NCI-H2227 (cell line): Measurements from ENCODE around the gene SIX5.
"Not testable (repeated sequence)": the region's sequence is repeated elsewhere in the genome, so short reads cannot be mapped to it uniquely, and the experiment has no call there.

ENCODE experiments used
- DNase-seq: peaks from one replicate; lab custom pipeline; 2025; ENCODE audit not compliant: unreplicated experiment; lab: John Stamatoyannopoulos, UW

Gene SIX5

DNA sequence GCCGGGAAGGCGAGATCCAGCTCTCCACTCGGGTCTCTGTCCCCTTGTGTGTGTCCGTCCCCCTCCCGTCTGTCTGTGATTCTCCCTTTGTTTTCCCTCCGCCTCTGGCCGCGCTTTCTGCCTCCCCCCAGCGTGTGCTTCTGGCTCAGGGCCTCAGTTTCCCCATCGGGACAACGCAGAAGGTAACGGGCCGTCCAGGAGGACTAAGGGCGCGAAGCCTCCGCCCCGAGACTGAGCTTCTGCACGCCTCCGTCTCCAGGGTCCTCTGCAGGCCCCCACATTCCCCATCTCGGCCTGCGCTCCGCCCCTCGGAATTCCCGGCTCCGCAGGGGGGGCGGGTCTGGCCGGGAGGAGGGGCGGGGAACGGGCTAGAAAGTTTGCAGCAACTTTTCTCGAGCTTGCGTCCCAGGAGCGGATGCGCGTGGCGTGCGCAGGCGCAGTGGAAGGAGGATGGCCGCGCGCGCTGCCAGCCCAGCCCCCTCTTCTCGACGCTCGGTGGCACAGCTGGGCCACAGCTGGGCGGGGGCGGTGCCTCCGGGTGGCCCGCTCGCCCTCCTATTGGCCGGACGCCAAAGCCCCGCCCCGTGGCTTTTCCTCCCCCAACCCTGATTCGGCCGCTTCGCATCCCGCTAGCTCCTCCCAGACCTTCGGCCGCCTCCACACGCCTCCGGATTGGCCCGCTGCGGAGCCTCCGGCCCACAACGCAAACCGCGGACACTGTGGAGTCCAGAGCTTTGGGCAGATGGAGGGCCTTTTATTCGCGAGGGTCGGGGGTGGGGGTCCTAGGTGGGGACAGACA lies at the start of gene SIX5:
TSS of gene SIX5 (minus strand) at position 269 of the 799 bp plus-strand sequence. CDS start 408 bp downstream, outside the sequence.
- DNase-seq: peak; percentile 96

GRCh38 chr19:45817725-45818301 lies 48.8 kb upstream of the SIX5 start:
- DNase-seq: no peak

- peak; percentile 89 for DNase-seq
These were observed 48.1 kb upstream of the SIX5 start for GRCh38 chr19:45817010-45817724.

- DNase-seq: no peak
These were observed 47.4 kb upstream of the SIX5 start for GRCh38 chr19:45816236-45817009.

DNA sequence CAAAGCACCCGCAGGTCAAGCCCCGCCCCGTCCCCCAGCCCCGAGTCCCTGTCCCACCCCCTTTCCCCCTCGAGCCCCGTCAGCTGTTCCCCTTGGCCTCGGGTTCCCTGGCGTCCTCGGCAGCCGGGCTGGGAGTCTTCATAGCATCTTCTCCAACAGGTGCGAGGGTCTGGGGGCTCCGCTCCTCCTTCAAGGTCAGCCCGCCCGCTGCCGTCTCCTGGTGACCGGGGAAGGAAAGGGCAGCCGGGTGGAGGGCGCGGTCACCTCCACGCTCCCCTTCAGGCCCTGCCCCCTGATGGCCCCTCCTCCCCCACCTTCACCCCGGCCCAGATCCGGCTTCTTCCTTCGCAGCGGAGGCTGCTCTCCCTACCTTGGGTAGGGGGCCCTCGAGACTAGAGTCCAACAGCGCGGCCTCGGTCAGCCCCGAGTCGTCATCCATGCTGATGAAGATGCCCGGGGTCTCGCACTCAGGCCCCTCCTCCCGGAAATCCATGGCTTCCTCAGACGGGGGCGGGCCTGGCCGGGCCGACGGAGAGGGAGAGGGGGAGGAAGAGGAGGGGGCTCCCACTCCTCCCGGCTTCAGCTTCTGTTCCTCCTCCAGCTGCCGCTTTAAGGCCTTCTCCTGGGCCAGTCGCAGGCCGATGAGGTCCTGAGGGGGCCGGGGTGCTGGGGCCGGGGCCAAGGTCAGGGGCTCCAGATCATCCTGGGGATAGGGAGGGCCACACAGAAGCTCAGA lies 46.6 kb upstream of the SIX5 start:
- DNase-seq: no peak

GRCh38 chr19:45814851-45815480 lies 45.9 kb upstream of the SIX5 start, which contains the start of gene RSPH6A:
Gene RSPH6A, minus strand, starts transcription at chr19:45815308. Its CDS starts 132 bp downstream, at chr19:45815176.
- DNase-seq: no peak

DNA sequence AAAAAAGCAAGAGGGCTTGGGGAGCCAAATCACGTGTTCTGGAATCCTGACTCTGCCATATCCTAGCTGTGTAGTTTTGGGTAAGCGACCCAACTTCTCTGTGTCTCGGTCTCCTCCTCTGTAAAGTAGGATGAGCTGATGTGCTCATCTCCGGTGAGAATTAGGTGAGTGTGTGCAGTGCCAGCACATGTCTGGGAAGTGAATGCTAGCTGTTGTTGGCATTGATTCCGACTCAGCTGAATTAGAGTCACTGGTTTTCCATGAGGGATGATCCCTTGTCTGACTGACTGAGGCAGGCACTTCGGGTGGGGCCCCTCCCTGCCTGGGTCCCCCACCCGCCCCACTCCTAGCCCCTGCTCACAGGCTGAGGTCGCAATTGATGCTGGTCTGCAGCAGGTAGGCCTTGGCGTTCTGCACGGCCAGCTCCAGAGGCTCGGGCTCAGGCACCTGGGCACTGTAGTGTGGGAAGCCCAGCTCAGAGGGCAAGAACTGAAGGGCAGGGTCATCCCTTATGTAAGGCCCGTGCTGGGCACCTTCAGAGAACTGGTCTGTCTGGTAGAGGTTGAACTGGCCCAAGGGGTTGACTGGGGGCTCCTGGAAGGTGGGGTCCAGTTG lies 45.2 kb upstream of the SIX5 start:
- no peak for DNase-seq

- no peak for DNase-seq
These were observed 43.2 kb upstream of the SIX5 start for GRCh38 chr19:45812297-45812696.

- DNase-seq: peak; percentile 15
These were observed 40.6 kb upstream of the SIX5 start for GRCh38 chr19:45809643-45810159.

DNA sequence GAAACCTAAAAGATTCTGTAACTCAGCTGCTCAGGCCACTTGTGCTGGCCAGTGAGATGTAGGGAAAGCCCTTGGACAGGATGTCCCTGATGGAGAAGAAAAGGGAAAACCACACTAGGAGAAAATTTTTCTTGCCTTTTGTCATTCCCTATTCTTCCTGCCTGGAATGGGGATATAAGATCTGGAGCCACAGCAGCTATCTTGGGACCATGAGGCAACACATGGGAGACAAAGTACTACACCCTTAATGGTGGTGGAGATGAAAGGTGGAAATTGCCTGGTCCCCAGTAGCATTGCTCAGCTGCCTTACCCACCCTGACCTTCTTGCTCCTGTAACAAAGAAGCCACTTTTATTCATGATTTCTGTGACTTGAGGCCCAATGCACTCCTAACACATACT lies 36.7 kb upstream of the SIX5 start:
- DNase-seq: no peak

DNA sequence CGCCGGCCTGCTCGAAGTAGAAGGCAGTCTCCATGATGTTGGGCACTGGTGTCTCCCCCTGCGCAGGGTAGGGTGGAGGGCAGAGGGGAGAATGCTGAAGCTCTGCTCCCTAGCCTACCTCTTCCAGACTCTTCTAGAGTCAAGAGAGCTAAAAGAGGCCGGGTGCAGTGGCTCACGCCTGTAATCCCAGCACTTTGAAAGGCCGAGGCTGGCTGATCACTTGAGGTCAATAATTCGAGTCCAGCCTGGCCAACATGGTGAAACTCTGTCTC lies 35.8 kb upstream of the SIX5 start:
- no peak for DNase-seq

- no peak for DNase-seq
These were observed 35.3 kb upstream of the SIX5 start for GRCh38 chr19:45804140-45804958.

GRCh38 chr19:45801603-45802175 lies 32.6 kb upstream of the SIX5 start:
- DNase-seq: no peak

- DNase-seq: no peak
These were observed 31.1 kb upstream of the SIX5 start for GRCh38 chr19:45800070-45800553.

DNA sequence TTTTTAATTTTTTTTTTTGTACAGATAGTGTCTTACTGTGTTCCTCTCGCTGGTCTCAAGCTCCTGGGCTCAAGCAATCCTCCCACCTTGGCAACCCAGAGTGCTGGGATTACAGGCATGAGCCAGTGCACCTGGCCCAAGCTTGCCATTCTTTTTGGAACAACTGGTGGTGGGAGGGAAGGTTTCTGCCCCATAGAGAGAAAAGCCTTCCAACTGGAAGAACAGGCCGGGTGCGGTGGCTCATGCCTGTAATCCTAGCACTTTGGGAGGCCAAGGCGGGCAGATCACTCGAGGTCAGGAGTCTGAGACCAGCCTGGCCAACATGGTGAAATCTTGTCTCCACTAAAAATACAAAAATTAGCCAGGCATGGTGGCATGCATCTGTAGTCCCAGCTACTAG lies 30.5 kb upstream of the SIX5 start:
- not testable (repeated sequence) for DNase-seq

DNA sequence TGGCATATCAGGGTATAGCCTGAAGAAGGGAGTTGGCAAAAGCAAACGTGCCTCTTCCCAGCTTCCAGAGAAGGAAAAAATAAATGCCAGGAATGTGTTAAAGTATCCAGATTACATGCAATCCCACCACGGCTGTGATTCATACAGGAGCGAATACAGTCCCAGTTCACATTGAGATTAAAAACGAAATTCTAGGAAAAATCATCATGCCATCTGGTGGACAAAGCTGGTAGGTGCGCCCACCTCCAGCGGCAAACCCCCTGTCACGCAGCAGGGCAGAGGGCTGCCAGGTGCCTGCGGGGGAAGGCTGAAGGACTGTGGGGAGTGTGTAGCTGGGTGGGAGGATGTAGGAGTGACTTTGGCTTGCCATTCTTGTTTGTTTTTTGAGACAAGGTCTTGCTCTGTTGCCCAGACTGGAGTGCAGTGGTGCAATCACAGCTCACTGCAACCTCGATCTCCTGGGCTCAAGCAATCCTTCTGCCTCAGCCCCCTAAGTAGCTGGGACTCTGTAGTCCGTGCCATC lies 30.0 kb upstream of the SIX5 start:
- peak; percentile 61 for DNase-seq

GRCh38 chr19:45794627-45795026 lies 25.6 kb upstream of the SIX5 start:
- no peak for DNase-seq

DNA sequence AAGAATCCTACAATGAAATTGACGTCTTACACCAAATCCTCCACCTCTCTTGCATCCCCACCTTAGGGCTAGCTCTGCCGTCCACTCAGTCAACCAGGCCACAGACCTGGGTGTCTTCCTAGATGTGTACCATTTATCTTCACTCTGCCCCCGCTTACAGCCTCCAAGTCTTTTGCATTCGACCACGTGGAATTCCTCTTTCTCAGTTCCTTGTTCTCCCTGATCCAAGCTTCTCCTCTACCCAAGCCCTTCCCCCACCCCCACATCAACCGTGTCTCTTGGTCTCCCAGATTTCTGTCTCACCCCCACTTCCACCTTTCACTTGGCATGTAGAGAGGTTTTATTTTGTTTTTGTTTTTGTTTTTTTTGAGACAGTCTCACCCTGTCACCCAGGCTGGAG lies 24.8 kb upstream of the SIX5 start:
- DNase-seq: no peak
